Cardiac fibroblast (primary cell): ENCODE results near the gene LDLRAD3.

ENCODE experiments used
- DNase-seq, 2 donors: peaks; one replicate each; pipeline versions ENCODE4 v3.0.0 to v3.0.0-alpha.2; 2010; ENCODE audit warnings: low read depth in 2 of 2
- H3K4me3 ChIP-seq, 2 donors: replicated peaks in 1 of 2; 1 replicate in 1 of 2; 2 replicates in 1 of 2; pipeline ENCODE4 v1.5.1; 2011; ENCODE audit warnings: low read depth in 2 of 2, low read length in 2 of 2, mild to moderate bottlenecking in 2 of 2, moderate library complexity in 1 of 2
- TF ChIP-seq, protein P1 (sequence below): IDR thresholded peaks from one replicate; pipeline ENCODE4 v1.5.1; 2011; ENCODE audit warnings: low read depth, mild to moderate bottlenecking, low read length, inconsistent platforms

Gene LDLRAD3

DNA sequence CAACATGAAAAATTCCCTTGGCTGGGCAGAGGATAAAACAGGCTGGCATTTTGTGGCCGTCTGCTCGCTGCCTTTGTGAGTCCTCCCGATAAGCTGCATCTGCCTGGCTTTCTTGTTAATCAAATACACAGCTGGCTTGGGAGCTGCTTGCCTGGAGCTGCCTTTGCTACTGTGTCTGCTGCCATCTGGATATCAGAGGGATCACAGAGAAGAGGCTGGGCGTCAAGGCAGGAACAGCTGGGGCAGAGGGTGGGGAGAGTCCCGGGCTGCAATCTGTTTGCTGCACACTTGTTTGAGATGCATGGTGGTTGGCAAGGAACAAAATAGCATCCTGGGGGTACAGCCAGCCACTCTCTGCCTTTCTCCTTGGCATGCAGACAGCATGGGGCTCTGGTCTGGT, 309.4 kb downstream of the LDLRAD3 start:
- no peak for DNase-seq
- H3K4me3 ChIP-seq, result no peak overlapping the region
- TF ChIP-seq, protein P1, sequence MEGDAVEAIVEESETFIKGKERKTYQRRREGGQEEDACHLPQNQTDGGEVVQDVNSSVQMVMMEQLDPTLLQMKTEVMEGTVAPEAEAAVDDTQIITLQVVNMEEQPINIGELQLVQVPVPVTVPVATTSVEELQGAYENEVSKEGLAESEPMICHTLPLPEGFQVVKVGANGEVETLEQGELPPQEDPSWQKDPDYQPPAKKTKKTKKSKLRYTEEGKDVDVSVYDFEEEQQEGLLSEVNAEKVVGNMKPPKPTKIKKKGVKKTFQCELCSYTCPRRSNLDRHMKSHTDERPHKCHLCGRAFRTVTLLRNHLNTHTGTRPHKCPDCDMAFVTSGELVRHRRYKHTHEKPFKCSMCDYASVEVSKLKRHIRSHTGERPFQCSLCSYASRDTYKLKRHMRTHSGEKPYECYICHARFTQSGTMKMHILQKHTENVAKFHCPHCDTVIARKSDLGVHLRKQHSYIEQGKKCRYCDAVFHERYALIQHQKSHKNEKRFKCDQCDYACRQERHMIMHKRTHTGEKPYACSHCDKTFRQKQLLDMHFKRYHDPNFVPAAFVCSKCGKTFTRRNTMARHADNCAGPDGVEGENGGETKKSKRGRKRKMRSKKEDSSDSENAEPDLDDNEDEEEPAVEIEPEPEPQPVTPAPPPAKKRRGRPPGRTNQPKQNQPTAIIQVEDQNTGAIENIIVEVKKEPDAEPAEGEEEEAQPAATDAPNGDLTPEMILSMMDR, result no peak

DNA sequence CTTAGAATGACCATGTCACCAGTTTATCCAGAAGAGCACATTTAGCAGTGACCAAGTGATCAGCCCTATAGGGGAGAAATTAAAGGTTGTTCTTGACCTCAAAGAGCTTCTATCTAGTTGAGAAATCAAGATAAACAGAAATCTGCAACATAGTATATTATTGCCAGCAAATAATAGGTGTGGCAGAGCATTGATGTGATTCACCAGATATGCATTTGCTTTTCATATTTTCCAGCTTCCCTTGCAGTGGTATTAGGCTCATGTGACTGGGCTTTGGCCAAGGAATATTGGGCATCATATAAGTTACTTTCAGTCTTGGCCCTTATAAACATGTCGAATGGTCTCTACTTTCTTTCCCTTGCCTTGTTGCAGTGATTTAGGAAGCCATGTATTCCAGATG, 310.9 kb downstream of the LDLRAD3 start:
- DNase-seq, result peak; percentile 29 to 72
- H3K4me3 ChIP-seq, result no peak overlapping the region
- TF ChIP-seq, protein P1, result no peak

DNA sequence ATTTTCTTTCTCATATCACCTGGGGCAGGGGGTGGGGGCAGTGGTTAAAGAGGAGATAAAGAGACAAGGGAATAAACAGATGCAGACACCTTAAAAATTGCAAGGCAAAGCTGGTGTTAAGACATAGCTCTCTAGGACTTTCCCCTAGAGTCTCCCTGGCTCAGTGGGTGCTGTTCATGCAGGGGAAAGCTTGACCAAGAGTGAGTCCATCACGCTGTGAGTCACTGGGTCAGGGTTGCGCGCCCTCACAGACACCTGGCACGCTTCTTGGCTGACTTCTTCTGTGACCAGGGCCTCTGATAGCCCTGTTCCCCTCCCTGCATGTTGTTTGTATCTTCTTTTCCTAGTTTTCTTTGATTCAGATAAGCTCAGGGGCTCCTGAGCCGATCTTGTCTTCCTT, 313.5 kb downstream of the LDLRAD3 start:
- TF ChIP-seq, protein P1, result no peak
- peak; percentile 41 to 60 for DNase-seq
- H3K4me3 ChIP-seq, result no peak overlapping the region

DNA sequence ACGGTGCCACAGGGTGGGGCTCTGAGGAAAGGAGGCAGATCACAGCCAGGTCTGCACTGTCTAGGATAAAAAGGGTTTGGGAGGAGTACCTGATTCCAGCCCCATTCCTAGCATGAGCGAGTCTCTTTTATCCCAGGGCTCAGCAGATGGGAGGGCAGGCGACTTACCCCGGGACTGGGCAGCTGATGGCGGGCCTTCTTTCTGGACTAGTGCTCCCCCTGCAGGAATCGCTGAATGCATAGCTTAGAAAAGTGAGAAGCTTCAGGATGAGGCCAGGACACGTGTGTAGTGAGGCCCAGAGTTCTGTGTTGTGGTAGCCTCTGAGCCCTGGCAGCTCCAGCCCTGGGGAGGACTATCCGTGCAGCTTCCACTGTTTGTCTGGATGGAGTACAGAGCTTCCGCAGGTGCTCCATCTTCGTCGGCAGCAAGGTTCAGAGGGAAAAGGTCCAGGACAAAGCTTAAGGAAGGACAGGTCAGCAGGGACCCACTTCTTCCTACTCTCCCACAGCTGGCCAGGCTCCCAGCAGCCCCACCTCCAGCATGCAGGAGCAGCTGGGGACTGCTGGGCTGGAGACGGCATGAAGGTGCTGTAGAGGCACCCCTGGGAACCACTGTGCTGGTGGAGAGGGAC, 315.0 kb downstream of the LDLRAD3 start:
- peak; percentile 88 to 91 for DNase-seq
- TF ChIP-seq, protein P1, result peak; percentile 83
- H3K4me3 ChIP-seq, result no peak overlapping the region

DNA sequence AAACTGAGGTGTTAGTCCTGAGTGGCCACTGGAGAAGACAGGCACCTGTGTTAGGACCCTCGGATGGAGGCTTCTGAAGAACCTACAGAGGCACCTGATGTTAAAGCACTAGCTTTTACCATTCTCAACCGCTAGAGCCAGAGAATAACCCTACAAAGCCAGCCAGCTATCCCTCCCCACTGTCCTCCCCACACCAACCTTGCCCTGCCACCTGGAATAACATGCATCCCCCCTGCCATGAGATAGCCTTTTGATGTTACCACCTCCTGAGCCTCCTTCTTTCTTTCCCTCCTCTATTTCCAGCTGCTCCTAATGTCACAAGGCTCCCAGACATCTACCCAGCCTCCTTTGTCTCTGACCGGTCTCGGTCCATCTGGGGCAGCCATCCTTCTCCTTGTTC, 317.2 kb downstream of the LDLRAD3 start:
- no peak for DNase-seq
- TF ChIP-seq, protein P1, result no peak
- H3K4me3 ChIP-seq, result no peak overlapping the region

DNA sequence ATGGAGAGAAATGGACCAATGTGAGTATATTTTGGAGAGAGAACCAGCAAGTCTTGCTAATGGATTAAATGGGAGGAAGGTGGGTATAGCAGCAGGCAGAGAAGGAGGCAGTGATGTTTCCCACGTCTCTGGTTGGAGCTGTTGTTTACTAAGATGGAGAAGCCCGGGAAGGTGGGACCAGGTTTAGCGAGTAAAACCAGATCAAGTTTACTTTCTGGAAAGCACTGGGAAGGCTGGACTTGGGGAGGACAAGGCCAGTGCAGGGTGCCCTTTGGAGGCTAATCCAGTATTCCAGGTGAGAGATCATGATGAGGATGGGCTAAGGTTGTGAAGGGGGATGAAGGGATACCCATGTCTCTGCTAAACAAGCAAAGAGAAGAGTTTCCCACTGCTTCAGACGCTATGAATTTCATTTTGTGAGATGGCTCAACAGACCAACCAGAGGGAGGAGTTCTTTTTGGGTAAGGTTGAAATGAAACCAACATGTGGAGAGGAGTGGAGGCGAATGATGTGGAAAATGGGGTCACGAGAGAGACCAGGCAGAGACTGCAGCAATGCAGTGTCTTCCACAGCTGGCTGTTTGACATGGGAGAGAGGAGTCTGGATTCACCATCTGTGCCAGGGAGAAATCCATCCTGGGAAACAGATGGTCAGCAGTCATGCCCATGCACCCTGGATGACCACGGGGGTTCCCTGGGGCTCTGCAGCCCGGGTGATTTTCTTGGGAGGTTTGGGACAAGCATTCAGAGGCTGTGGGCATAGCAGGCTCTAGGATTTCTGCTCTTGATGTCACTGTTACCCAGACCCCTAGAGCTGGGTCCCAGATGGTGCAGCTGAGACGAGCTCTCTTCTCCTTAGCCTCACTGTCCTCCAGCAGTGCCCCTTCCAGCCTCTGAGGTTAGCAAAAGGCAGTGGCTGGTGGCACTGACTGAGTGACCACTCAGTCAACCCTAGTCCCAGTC, 320.4 kb downstream of the LDLRAD3 start:
- no peak for DNase-seq
- H3K4me3 ChIP-seq, result no peak overlapping the region
- TF ChIP-seq, protein P1, result no peak
